ENCODE measurements around the gene B4GALT3. TPM values are rescaled to one million over a fixed set of nuclear protein-coding genes. Genes with fewer than 3 reads are reported as not detected.

B4GALT3 gene
- total and polyA plus RNA-seq, 9 of the 15 experiments (the other 6 are each of a cell fraction or from before 2014, with no cell fraction given): 31.2 to 103 (median 46.1) TPM

DNA sequence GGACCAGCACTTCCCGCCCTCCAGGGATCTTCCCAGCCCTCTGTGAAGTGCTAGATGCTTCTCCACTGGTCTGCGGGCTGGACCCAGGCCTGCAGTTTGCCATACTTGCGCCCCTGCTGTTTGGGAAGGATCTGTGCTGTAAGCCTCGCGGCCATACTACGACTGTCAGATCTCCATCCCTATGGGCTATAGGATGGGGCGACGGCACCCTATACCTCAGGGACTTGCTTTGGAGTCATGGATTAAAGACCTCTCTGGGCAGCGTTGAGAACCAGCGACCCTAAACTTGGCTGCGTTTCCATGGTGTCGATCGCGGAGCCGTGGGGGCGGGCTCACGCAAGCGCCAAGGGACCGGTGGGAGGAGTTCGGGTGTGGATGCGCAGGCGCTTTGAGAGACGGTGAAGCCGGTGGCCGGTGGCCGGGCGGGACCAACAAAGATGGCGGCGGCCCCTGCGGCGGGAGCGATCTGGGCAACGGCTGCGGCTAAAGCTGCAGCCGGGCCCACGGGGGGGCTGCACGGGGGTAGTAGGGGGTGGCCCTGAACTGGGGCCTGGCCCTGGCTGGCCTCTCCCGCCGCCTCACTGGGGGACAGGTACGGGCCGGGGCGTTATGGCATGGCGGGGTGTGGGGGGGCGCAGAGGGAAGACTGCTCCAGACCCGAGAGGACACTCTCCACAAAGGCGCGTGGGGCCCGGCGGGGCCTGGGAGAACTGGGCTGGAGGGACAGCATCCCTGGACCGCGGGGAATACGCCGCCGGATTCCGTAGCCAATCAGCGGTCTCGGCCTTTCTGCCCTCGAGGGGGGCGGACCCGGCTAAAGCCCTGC is 18.0 kb downstream of the B4GALT3 start, which contains the start of gene USP21 (continued):
- TF ChIP-seq CREM (IDR thresholded peaks at IDR 0.05; ENCODE audit: low read depth) (peak; percentile 35; the same call in 1 of the 2 replicates), RFX1 (IDR thresholded peaks at IDR 0.05) (peak; percentile 88), MXI1 (IDR thresholded peaks at IDR 0.05; ENCODE audit: low read depth, low read length) (no peak), RB1 (IDR thresholded peaks at IDR 0.05; ENCODE audit: low read depth) (peak; percentile 75; the same call in 1 of the 2 replicates), RBBP5 (IDR thresholded peaks at IDR 0.05; ENCODE audit: borderline replicate concordance, insufficient read depth, low read length, poor library complexity, severe bottlenecking) (peak; percentile 51), CXXC5 (CRISPR knock-in tag; IDR thresholded peaks at IDR 0.05) (peak; percentile 65; the same call in 1 of the 2 replicates), POLR2AphosphoS5 (IDR thresholded peaks at IDR 0.05; ENCODE audit: control insufficient read depth, insufficient read depth, low read depth, low read length) (peak; percentile 73), ZNF41 (CRISPR knock-in tag; conservative IDR thresholded peaks at IDR 0.05) (no peak), SIX5 (IDR thresholded peaks at IDR 0.05; ENCODE audit: borderline replicate concordance in 1 of 2, insufficient read depth in 1 of 2, low read depth in 1 of 2, low read length in 2 of 2) (peak; percentile 34 to 38; a peak in 2 of 4 replicates), HCFC1 (IDR thresholded peaks at IDR 0.05; ENCODE audit: low read depth, low read length) (peak; percentile 85), SMARCA4 (IDR thresholded peaks at IDR 0.05) (no peak), RCOR1 (IDR thresholded peaks at IDR 0.05; ENCODE audit: borderline replicate concordance in 1 of 2, low read depth in 2 of 2, low read length in 2 of 2) (peak in 1 of 2 experiments; percentile 3; a peak in 1 of 4 replicates), NR2C2 (CRISPR knock-in tag; IDR thresholded peaks at IDR 0.05) (no peak), NR2C2 (tag; IDR thresholded peaks at IDR 0.05) (peak; percentile 51; the same call in 1 of the 2 replicates), GTF2F1 (IDR thresholded peaks at IDR 0.05; ENCODE audit: low read depth, low read length) (peak; percentile 63; the same call in 1 of the 2 replicates), ZBTB33 (CRISPR knock-in tag; IDR thresholded peaks at IDR 0.05) (peak; percentile 46; the same call in 1 of the 2 replicates), ZFX (CRISPR knock-in tag; IDR thresholded peaks at IDR 0.05) (peak; percentile 64), C11orf30 (IDR thresholded peaks at IDR 0.05; ENCODE audit: low read depth) (peak; percentile 33; the same call in 1 of the 2 replicates), ZNF316 (IDR thresholded peaks at IDR 0.05) (no peak), ELF2 (CRISPR knock-in tag; IDR thresholded peaks at IDR 0.05) (peak; percentile 68), TAF9B (IDR thresholded peaks at IDR 0.05; ENCODE audit: partially characterized antibody) (peak; percentile 98)
- TF ChIP-seq, protein P1, sequence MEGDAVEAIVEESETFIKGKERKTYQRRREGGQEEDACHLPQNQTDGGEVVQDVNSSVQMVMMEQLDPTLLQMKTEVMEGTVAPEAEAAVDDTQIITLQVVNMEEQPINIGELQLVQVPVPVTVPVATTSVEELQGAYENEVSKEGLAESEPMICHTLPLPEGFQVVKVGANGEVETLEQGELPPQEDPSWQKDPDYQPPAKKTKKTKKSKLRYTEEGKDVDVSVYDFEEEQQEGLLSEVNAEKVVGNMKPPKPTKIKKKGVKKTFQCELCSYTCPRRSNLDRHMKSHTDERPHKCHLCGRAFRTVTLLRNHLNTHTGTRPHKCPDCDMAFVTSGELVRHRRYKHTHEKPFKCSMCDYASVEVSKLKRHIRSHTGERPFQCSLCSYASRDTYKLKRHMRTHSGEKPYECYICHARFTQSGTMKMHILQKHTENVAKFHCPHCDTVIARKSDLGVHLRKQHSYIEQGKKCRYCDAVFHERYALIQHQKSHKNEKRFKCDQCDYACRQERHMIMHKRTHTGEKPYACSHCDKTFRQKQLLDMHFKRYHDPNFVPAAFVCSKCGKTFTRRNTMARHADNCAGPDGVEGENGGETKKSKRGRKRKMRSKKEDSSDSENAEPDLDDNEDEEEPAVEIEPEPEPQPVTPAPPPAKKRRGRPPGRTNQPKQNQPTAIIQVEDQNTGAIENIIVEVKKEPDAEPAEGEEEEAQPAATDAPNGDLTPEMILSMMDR (IDR thresholded peaks at IDR 0.05 in 2 of 3, conservative IDR thresholded peaks at IDR 0.05 in 1 of 3; ENCODE audit: insufficient read depth in 2 of 3, low read depth in 1 of 3, low read length in 3 of 3): peak; percentile 25 to 62 (median 29); a peak in 5 of 6 replicates

Data from K562 (cell line).